OCI-LY1 (cell line): ENCODE data around the gene SORCS3.
"Not testable (repeated sequence)": the region's sequence is repeated elsewhere in the genome, so short reads cannot be mapped to it uniquely, and the experiment has no call there.

Experiments
- H2AFZ ChIP-seq: fragments of 200-600 bp; sonication (generic), shearing (Covaris generic); 2 replicates; pipeline ENCODE4 v1.6.0; 2014; ENCODE audit warnings: antibody characterized with exemption, mild to moderate bottlenecking, low read length
- H3F3A ChIP-seq: fragments of 200-600 bp; sonication (generic), shearing (Covaris generic); 2 replicates; pipeline ENCODE4 v1.6.0; 2014; ENCODE audit warnings: mild to moderate bottlenecking, antibody characterized with exemption, low read length, moderate library complexity; ENCODE audit not compliant: insufficient read depth
- H3K27ac ChIP-seq: fragments of 200-600 bp; sonication (generic); 2 replicates; pipeline ENCODE4 v1.5.1; 2014; ENCODE audit warnings: low read length, mixed run types, mild to moderate bottlenecking, low read depth; ENCODE audit not compliant: poor library complexity, severe bottlenecking
- H3K27me3 ChIP-seq: fragments of 200-600 bp; sonication (generic); 2 replicates; pipeline ENCODE4 v1.6.0; 2014; ENCODE audit warnings: antibody characterized with exemption, mild to moderate bottlenecking, low read length, moderate library complexity; ENCODE audit not compliant: insufficient read depth
- H3K36me3 ChIP-seq: fragments of 200-600 bp; sonication (generic); 2 replicates; pipeline ENCODE4 v1.6.1; 2014; ENCODE audit warnings: mild to moderate bottlenecking, antibody characterized with exemption, low read length, moderate library complexity, mixed read lengths; ENCODE audit not compliant: insufficient read depth
- H3K4me1 ChIP-seq: fragments of 200-600 bp; sonication (generic); 2 replicates; pipeline ENCODE4 v1.5.1; 2014; ENCODE audit warnings: mild to moderate bottlenecking, low read length, moderate library complexity; ENCODE audit not compliant: insufficient read depth, severe bottlenecking
- H3K4me2 ChIP-seq: fragments of 200-600 bp; sonication (generic), shearing (Covaris generic); 2 replicates; pipeline ENCODE4 v1.6.1; 2014; ENCODE audit warnings: low read length
- H3K4me3 ChIP-seq: fragments of 200-600 bp; sonication (generic); 2 replicates; pipeline ENCODE4 v1.5.1; 2014; ENCODE audit warnings: low read length, low read depth, mild to moderate bottlenecking, mixed read lengths; ENCODE audit not compliant: poor library complexity, severe bottlenecking
- H3K79me2 ChIP-seq: fragments of 200-600 bp; shearing (Covaris generic); 2 replicates; pipeline ENCODE4 v1.6.1; 2016; ENCODE audit warnings: mixed run types, low read length, mixed read lengths; ENCODE audit not compliant: insufficient read depth
- H3K9ac ChIP-seq: fragments of 200-600 bp; sonication (generic), shearing (Covaris generic); 2 replicates; pipeline ENCODE4 v1.6.1; 2014; ENCODE audit warnings: mild to moderate bottlenecking, low read length, mixed read lengths
- H3K9me2 ChIP-seq: fragments of 200-600 bp; sonication (generic), shearing (Covaris generic); 2 replicates; pipeline ENCODE4 v1.6.1; 2014; ENCODE audit warnings: low read depth, mild to moderate bottlenecking, low read length, mixed read lengths
- H3K9me3 ChIP-seq: fragments of 200-600 bp; shearing (Covaris generic); 2 replicates; pipeline ENCODE4 v1.6.1; 2014; ENCODE audit warnings: low read length, mixed read lengths
- H4K20me1 ChIP-seq: fragments of 200-600 bp; sonication (generic), shearing (Covaris generic); 2 replicates; pipeline ENCODE4 v1.6.0; 2016; ENCODE audit warnings: mild to moderate bottlenecking, low read length; ENCODE audit not compliant: insufficient read depth
- CTCF ChIP-seq: fragments of 200-600 bp; sonication (generic), shearing (Covaris generic); IDR thresholded peaks from 2 replicates; pipeline ENCODE4 v1.5.1; 2017; ENCODE audit warnings: mild to moderate bottlenecking, antibody characterized with exemption, low read length, moderate library complexity, mixed read lengths
- EZH2 ChIP-seq: fragments of 200-600 bp; sonication (generic), shearing (Covaris generic); IDR thresholded peaks from 2 replicates; pipeline ENCODE4 v1.8.0; 2017; ENCODE audit warnings: borderline replicate concordance, mixed run types, mild to moderate bottlenecking, antibody characterized with exemption, low read length, moderate library complexity, mixed read lengths

SORCS3 gene

GRCh38 chr10:104690959-104691358 is 49.9 kb downstream of the SORCS3 start:
- no peaks in the 10 kb centered on the region for H3K9me3 ChIP-seq
- no peaks in the 10 kb centered on the region for H3K36me3 ChIP-seq
- no peak overlapping the region for H2AFZ ChIP-seq
- H3K9ac ChIP-seq = no peak overlapping the region
- H3K27ac ChIP-seq = no peak overlapping the region
- no peaks in the 10 kb centered on the region for H3K9me2 ChIP-seq
- H3K4me2 ChIP-seq = no peak overlapping the region
- H3K4me3 ChIP-seq = no peak overlapping the region
- no peaks in the 10 kb centered on the region for H3K79me2 ChIP-seq
- H3K27me3 ChIP-seq = no peaks in the 10 kb centered on the region
- no peaks in the 10 kb centered on the region for H3K4me1 ChIP-seq
- H4K20me1 ChIP-seq = no peaks in the 10 kb centered on the region
- H3F3A ChIP-seq = no peaks in the 10 kb centered on the region
- TF ChIP-seq CTCF = no peak
- TF ChIP-seq EZH2 = no peak

- Histone ChIP-seq H3K9me2 (no peaks in the 10 kb centered on the region), H3K4me1 (no peaks in the 10 kb centered on the region), H4K20me1 (no peaks in the 10 kb centered on the region), H3K9ac (no peak overlapping the region), H3F3A (no peaks in the 10 kb centered on the region), H3K4me3 (no peak overlapping the region), H3K79me2 (no peaks in the 10 kb centered on the region), H2AFZ (no peak overlapping the region), H3K27ac (no peak overlapping the region), H3K36me3 (no peaks in the 10 kb centered on the region), H3K9me3 (no peaks in the 10 kb centered on the region), H3K4me2 (no peak overlapping the region), H3K27me3 (no peaks in the 10 kb centered on the region)
- TF ChIP-seq CTCF (no peak), EZH2 (no peak)
Measured at GRCh38 chr10:104694074-104694473, 53.0 kb downstream of the SORCS3 start.

GRCh38 chr10:104703262-104703661 is 62.2 kb downstream of the SORCS3 start:
- not testable (repeated sequence) for H3K9me3 ChIP-seq, H2AFZ ChIP-seq, H3K4me1 ChIP-seq, H3K27me3 ChIP-seq, H3K9me2 ChIP-seq, H4K20me1 ChIP-seq, H3K79me2 ChIP-seq, H3K9ac ChIP-seq, H3K4me2 ChIP-seq, H3F3A ChIP-seq, H3K36me3 ChIP-seq, H3K4me3 ChIP-seq, H3K27ac ChIP-seq

- H3K4me1 ChIP-seq = no peaks in the 10 kb centered on the region
- no peaks in the 10 kb centered on the region for H4K20me1 ChIP-seq
- H3K27ac ChIP-seq = no peak overlapping the region
- H3K36me3 ChIP-seq = no peaks in the 10 kb centered on the region
- H3K79me2 ChIP-seq = no peaks in the 10 kb centered on the region
- H3F3A ChIP-seq = no peaks in the 10 kb centered on the region
- no peaks in the 10 kb centered on the region for H3K27me3 ChIP-seq
- H3K4me2 ChIP-seq = no peak overlapping the region
- H3K4me3 ChIP-seq = no peak overlapping the region
- no peaks in the 10 kb centered on the region for H3K9me2 ChIP-seq
- TF ChIP-seq CTCF = no peak
- no peak for TF ChIP-seq EZH2
- no peak overlapping the region for H2AFZ ChIP-seq
- no peak overlapping the region for H3K9ac ChIP-seq
- H3K9me3 ChIP-seq = no peaks in the 10 kb centered on the region
Measured at GRCh38 chr10:104706886-104707285, 65.8 kb downstream of the SORCS3 start.
